Astrocyte of the cerebellum (primary cell): ENCODE results near the gene DNMT3B.

Experiments
- DNase-seq: peaks from one replicate; pipeline ENCODE4 v3.0.0-alpha.2; 2011; ENCODE audit warnings: low read depth
- H3K4me3 ChIP-seq: 2 replicates; pipeline ENCODE4 v1.5.1; 2011; ENCODE audit warnings: mild to moderate bottlenecking, low read depth, low read length, moderate library complexity
- CTCF ChIP-seq: IDR thresholded peaks from 2 replicates; pipeline ENCODE4 v1.5.1; 2012; ENCODE audit warnings: low read length, low read depth, moderate library complexity, mild to moderate bottlenecking; ENCODE audit errors: missing control alignments
- in situ Hi-C: cut with HindIII; loops from 2 replicates; pipeline ENCODE4 v1.10.0; 2017; ENCODE audit warnings: low sequenced_read_pairs

The DNMT3B gene

GRCh38 chr20:32839982-32840285, 77.7 kb downstream of the DNMT3B start:
- in situ Hi-C loops: no loop called here
- TF ChIP-seq CTCF: no peak
- DNase-seq: no peak
- H3K4me3 ChIP-seq: no peak overlapping the region

GRCh38 chr20:32841174-32841573, 79.0 kb downstream of the DNMT3B start:
- in situ Hi-C loops: no loop called here
- no peak for DNase-seq
- H3K4me3 ChIP-seq: no peak overlapping the region
- TF ChIP-seq CTCF: no peak

- no peak for DNase-seq
- no peak overlapping the region for H3K4me3 ChIP-seq
- in situ Hi-C loops: no loop called here
- no peak for TF ChIP-seq CTCF
These were observed 79.4 kb downstream of the DNMT3B start for GRCh38 chr20:32841632-32842031.

- in situ Hi-C loops: no loop called here
- no peak for TF ChIP-seq CTCF
- no peak for DNase-seq
- H3K4me3 ChIP-seq: no peak overlapping the region
These were observed 80.7 kb downstream of the DNMT3B start for GRCh38 chr20:32842688-32843524.

- no peak for TF ChIP-seq CTCF
- no peak for DNase-seq
- no peak overlapping the region for H3K4me3 ChIP-seq
- in situ Hi-C loops: no loop called here
These were observed 83.6 kb downstream of the DNMT3B start for GRCh38 chr20:32845786-32846185.

- TF ChIP-seq CTCF: no peak
- no peak for DNase-seq
- H3K4me3 ChIP-seq: no peak overlapping the region
- in situ Hi-C loops: no loop called here
These were observed 84.7 kb downstream of the DNMT3B start for GRCh38 chr20:32846852-32847251.

- in situ Hi-C loops: no loop called here
- H3K4me3 ChIP-seq: no peak overlapping the region
- DNase-seq: no peak
- no peak for TF ChIP-seq CTCF
These were observed 85.8 kb downstream of the DNMT3B start for GRCh38 chr20:32847964-32848363.
